ENCODE results near the gene GLS2. TPM values are rescaled to one million over a fixed set of nuclear protein-coding genes. Genes with fewer than 3 reads are reported as not detected.

GLS2 gene
- total and polyA plus RNA-seq, 5 donors from 2014 or later, result 0.64 to 3.9 (median 1.3) TPM

DNA sequence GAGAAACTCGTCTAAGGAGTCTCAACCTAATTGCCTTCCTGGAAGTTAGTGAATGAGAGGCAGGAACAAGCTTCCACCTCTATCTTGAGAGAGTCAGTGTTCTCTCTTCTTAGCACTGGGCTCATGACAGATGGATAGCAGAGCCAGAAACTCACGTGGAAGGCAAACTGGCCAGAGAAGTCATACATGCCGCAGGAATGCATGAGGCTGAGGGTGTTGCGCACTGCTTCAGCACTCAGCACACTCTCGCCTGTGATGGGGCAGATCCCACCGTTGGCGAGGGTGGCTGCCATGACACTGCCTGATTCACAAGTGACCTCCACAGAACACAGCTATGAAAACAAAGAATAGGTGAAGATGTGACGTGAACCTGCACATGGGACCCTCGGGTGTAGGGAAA lies 13.6 kb downstream of the GLS2 start:
- H3K27ac Mint-ChIP-seq, result peak overlapping the region in 1 of 3 donors; percentile 38
- H3K27me3 Mint-ChIP-seq, result no peaks in the 10 kb centered on the region

DNA sequence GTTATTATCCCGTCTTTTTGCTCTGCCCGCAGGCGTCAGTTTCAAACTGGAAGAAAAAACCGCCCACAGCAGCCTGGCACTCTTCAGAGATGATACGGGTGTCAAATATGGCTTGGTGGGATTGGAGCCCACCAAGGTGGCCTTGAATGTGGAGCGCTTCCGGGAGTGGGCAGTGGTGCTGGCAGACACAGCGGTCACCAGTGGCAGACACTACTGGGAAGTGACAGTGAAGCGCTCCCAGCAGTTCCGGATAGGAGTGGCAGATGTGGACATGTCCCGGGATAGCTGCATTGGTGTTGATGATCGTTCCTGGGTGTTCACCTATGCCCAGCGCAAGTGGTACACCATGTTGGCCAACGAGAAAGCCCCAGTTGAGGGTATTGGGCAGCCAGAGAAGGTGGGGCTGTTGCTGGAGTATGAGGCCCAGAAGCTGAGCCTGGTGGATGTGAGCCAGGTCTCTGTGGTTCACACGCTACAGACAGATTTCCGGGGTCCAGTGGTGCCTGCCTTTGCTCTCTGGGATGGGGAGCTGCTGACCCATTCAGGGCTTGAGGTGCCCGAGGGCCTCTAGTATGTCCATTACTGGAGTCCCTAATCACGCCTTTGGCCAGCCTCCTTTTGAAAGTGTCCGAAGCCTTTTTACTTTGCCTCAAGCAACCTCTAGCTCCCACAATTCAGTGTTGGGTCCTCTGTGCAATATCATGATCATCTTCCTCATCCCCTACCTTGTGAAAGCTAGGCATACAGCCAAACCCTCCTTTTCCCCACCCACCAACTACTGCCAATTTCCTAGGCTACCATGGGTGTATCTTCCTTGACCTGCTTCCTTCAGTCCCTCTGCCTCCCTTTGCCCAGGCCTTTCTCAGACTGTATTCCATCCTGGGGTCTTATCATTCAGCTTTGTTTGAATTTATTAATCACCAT lies 18.7 kb downstream of the GLS2 start:
- H3K4me3 Mint-ChIP-seq, result peak overlapping the region; percentile 95 to 99 (median 97)
- no peaks in the 10 kb centered on the region for H3K9me3 Mint-ChIP-seq
- H3K4me1 Mint-ChIP-seq, result peaks cover 11 to 43% (median 25%) of the 10 kb centered on the region in 4 donors
- H3K36me3 Mint-ChIP-seq, result peaks cover 8% of the 10 kb centered on the region
- H3K4me1 ChIP-seq (ENCODE audit: control insufficient read depth, insufficient read depth, low read length, poor library complexity, severe bottlenecking), result peaks cover 28% of the 10 kb centered on the region
- H3K27ac ChIP-seq (ENCODE audit: insufficient read depth, low read length, poor library complexity, severe bottlenecking), result peak overlapping the region; percentile 95
- peaks cover 4% of the 10 kb centered on the region for H3K36me3 ChIP-seq (ENCODE audit: control insufficient read depth, insufficient read depth, low read length)
- no peaks in the 10 kb centered on the region for H3K27me3 Mint-ChIP-seq
- no peaks in the 10 kb centered on the region for H3K27me3 ChIP-seq (ENCODE audit: control insufficient read depth, insufficient read depth, low read length)
- ATAC-seq (ENCODE audit: low read depth in 2 of 2) (no peak), DNase-seq (no peak)
- H3K9me3 ChIP-seq (ENCODE audit: control insufficient read depth in 2 of 2, low read length in 2 of 2), result no peaks in the 10 kb centered on the region
- peak overlapping the region; percentile 98 to 99 (median 99) for H3K27ac Mint-ChIP-seq
- H3K4me3 ChIP-seq (ENCODE audit: low read depth, low read length), result peak overlapping the region; percentile 100

More for the DNA sequence above, 13.6 kb downstream of the GLS2 start:
- no peaks in the 10 kb centered on the region for H3K9me3 Mint-ChIP-seq
- Histone ChIP-seq H3K4me1 (ENCODE audit: control insufficient read depth, insufficient read depth, low read length, poor library complexity, severe bottlenecking) (peaks cover 11% of the 10 kb centered on the region), H3K36me3 (ENCODE audit: control insufficient read depth, insufficient read depth, low read length) (peaks cover 4% of the 10 kb centered on the region), H3K27me3 (ENCODE audit: control insufficient read depth, insufficient read depth, low read length) (no peaks in the 10 kb centered on the region), H3K4me3 (ENCODE audit: low read depth, low read length) (no peak overlapping the region), H3K27ac (ENCODE audit: insufficient read depth, low read length, poor library complexity, severe bottlenecking) (no peak overlapping the region), H3K9me3 (ENCODE audit: control insufficient read depth in 2 of 2, low read length in 2 of 2) (no peaks in the 10 kb centered on the region)
- peaks cover 9 to 25% (median 17%) of the 10 kb centered on the region in 4 donors for H3K4me1 Mint-ChIP-seq
- no peak for ATAC-seq (ENCODE audit: low read depth in 2 of 2)
- DNase-seq, result no peak
- no peak overlapping the region for H3K4me3 Mint-ChIP-seq
- peaks cover 11% of the 10 kb centered on the region for H3K36me3 Mint-ChIP-seq

DNA sequence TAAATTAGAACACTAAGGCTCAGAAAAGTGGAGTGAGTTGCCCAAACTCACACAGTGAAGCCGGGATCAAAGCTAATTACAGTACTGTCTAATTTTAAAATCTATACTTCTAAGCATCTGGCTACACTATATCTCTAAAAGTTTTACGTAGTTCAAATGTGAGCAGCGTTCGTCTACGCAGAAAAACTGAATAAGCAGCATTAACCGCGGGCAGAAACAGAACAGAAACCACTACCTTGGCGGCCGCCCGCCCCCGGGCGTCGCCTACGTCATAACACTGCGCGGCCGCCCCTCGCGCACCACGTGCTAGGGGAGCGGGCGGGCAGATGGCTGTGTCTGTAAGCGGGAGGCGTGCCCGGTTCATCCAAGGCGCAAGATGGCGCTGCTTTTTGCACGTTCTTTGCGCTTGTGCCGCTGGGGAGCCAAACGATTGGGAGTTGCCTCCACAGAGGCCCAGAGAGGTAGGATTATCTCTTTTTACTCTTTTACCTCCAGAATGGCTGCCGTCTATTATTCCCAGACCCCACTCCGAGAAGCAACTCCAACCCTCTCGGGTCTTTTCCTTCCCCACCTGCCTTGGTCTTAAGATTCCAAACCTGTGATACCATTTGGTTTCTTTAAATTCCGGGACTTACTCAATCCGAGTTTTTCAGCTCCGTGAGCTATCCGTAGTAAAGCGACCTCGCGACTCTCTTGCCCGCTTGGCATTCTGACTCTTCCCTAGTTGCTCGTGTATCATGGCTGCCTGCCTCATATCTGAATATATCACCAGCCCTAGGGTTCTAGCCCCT lies 19.6 kb downstream of the GLS2 start, which contains the start of gene SPRYD4:
SPRYD4 (plus strand) TSS at position 363 of the 791 bp plus-strand sequence; CDS start at position 377, 14 bp downstream.
- peaks cover 10 to 43% (median 24%) of the 10 kb centered on the region in 4 donors for H3K4me1 Mint-ChIP-seq
- H3K27ac Mint-ChIP-seq, result peak within 1 kb of the TSS; percentile 98 to 99 (median 99)
- H3K27me3 Mint-ChIP-seq, result no peaks in the 10 kb centered on the region
- H3K4me3 Mint-ChIP-seq, result peak within 1 kb of the TSS; percentile 95 to 99 (median 97)
- H3K9me3 Mint-ChIP-seq, result no peaks in the 10 kb centered on the region
- peaks cover 7% of the 10 kb centered on the region for H3K36me3 Mint-ChIP-seq
- peak within 1 kb of the TSS; percentile 95 for H3K27ac ChIP-seq (ENCODE audit: insufficient read depth, low read length, poor library complexity, severe bottlenecking)
- H3K9me3 ChIP-seq (ENCODE audit: control insufficient read depth in 2 of 2, low read length in 2 of 2), result no peaks in the 10 kb centered on the region
- peaks cover 4% of the 10 kb centered on the region for H3K36me3 ChIP-seq (ENCODE audit: control insufficient read depth, insufficient read depth, low read length)
- ATAC-seq (ENCODE audit: low read depth in 2 of 2), result peak; percentile 97
- no peaks in the 10 kb centered on the region for H3K27me3 ChIP-seq (ENCODE audit: control insufficient read depth, insufficient read depth, low read length)
- peak; percentile 92 to 97 (median 95) for DNase-seq
- H3K4me3 ChIP-seq (ENCODE audit: low read depth, low read length), result peak within 1 kb of the TSS; percentile 100
- peaks cover 28% of the 10 kb centered on the region for H3K4me1 ChIP-seq (ENCODE audit: control insufficient read depth, insufficient read depth, low read length, poor library complexity, severe bottlenecking)

DNA sequence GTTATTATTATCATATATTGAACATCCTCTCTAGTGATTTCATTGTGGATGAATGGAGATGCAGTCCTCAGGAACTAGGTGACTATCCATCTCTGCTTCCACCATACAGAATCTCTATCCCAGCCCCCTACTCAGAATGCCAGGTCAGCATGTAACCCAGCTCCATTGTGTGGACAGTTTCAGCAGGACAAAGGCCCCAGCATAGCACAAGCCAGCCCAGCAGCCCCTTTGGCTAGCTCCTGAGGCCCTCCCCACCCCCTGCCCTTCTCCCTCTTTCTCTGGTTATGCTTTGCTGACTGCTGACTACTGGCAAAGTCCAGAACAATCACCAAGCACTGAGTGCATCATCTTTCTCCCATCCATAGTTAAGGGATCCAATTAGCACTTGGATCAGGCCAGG lies 25.4 kb downstream of the GLS2 start:
- no peak overlapping the region for H3K27ac ChIP-seq (ENCODE audit: insufficient read depth, low read length, poor library complexity, severe bottlenecking)
- no peaks in the 10 kb centered on the region for H3K27me3 ChIP-seq (ENCODE audit: control insufficient read depth, insufficient read depth, low read length)
- no peak for ATAC-seq (ENCODE audit: low read depth in 2 of 2)
- peaks cover 0 to 9% (median 4%) of the 10 kb centered on the region in 4 donors for H3K4me1 Mint-ChIP-seq
- H3K9me3 Mint-ChIP-seq, result no peaks in the 10 kb centered on the region
- DNase-seq, result no peak
- H3K36me3 ChIP-seq (ENCODE audit: control insufficient read depth, insufficient read depth, low read length), result no peaks in the 10 kb centered on the region
- peaks cover under 1% of the 10 kb centered on the region for H3K4me1 ChIP-seq (ENCODE audit: control insufficient read depth, insufficient read depth, low read length, poor library complexity, severe bottlenecking)
- no peak overlapping the region for H3K4me3 Mint-ChIP-seq
- no peak overlapping the region for H3K4me3 ChIP-seq (ENCODE audit: low read depth, low read length)
- no peaks in the 10 kb centered on the region for H3K36me3 Mint-ChIP-seq
- no peak overlapping the region for H3K27ac Mint-ChIP-seq
- H3K27me3 Mint-ChIP-seq, result peaks cover 10% of the 10 kb centered on the region
- no peaks in the 10 kb centered on the region for H3K9me3 ChIP-seq (ENCODE audit: control insufficient read depth in 2 of 2, low read length in 2 of 2)

DNA sequence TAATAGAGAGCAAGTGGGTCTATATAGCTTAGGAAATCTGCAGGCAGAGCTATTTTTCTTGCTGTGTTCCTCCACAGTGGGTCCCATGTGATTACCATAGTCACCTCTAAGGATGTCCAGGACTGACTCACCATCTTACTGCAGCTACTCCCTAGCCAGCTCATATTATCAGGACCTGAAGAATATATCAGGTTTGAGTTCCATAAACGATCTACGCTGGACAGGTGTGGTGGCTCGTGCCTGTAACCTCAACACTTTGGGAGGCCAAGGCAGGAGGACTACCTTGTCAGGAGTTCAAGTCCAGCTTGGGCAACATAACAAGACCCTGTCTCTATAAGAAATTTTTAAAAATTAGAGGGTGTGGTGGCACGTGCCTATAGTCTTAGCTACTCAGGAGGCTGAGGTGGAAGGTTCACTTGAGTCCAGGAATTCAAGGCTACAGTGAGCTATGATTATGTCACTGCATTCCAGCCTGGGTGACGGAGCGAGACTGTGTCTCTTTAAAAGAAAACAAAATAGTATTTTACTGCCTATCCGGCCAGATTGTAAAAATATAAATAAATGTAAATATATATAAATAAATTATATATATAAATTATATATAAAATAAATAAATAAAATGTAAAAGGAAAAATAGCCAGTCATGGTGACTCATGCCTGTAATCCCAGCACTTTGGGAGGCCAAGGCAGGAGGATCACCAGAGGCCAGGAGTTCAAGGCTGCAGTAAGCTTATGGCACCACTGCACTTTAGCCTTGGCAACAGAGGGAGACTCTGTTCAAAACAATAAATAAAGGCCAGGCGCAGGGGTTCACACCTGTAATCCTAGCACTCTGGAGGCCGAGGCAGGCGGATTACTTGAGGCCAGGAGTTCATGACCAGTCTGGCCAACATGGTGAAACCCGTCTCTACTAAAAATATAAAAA lies 26.5 kb downstream of the GLS2 start:
- Histone ChIP-seq H3K27ac (ENCODE audit: insufficient read depth, low read length, poor library complexity, severe bottlenecking) (no peak overlapping the region), H3K4me1 (ENCODE audit: control insufficient read depth, insufficient read depth, low read length, poor library complexity, severe bottlenecking) (no peaks in the 10 kb centered on the region), H3K36me3 (ENCODE audit: control insufficient read depth, insufficient read depth, low read length) (no peaks in the 10 kb centered on the region), H3K9me3 (ENCODE audit: control insufficient read depth in 2 of 2, low read length in 2 of 2) (no peaks in the 10 kb centered on the region), H3K4me3 (ENCODE audit: low read depth, low read length) (no peak overlapping the region), H3K27me3 (ENCODE audit: control insufficient read depth, insufficient read depth, low read length) (no peaks in the 10 kb centered on the region)
- DNase-seq (no peak), ATAC-seq (ENCODE audit: low read depth in 2 of 2) (no peak)
- Mint-ChIP-seq H3K4me1 (peaks cover 0 to 9% (median 3%) of the 10 kb centered on the region in 4 donors), H3K27me3 (peaks cover 10% of the 10 kb centered on the region), H3K36me3 (no peaks in the 10 kb centered on the region), H3K9me3 (no peaks in the 10 kb centered on the region), H3K27ac (no peak overlapping the region), H3K4me3 (no peak overlapping the region)

DNA sequence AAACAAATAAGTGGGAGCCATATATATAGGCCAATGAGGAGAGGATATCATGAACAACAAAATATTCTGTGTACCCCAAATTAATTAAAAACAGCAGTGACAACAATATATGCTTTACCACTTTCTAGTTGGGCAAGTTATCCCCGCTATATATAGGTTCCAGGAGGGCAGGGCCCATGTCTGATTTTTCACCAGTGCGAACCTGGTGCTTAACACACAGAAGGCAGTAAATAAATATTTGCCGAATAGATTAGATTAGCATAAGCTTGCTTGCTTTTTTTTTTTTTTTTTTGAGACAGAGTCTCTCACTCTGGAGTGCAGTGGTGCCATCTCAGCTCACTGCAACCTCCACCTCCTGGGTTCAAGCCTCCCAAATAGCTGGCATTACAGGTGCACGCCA lies 30.1 kb downstream of the GLS2 start:
- H3K36me3 Mint-ChIP-seq, result no peaks in the 10 kb centered on the region
- Histone ChIP-seq H3K9me3 (ENCODE audit: control insufficient read depth in 2 of 2, low read length in 2 of 2) (no peaks in the 10 kb centered on the region), H3K27me3 (ENCODE audit: control insufficient read depth, insufficient read depth, low read length) (no peaks in the 10 kb centered on the region), H3K4me3 (ENCODE audit: low read depth, low read length) (no peak overlapping the region), H3K27ac (ENCODE audit: insufficient read depth, low read length, poor library complexity, severe bottlenecking) (no peak overlapping the region), H3K36me3 (ENCODE audit: control insufficient read depth, insufficient read depth, low read length) (no peaks in the 10 kb centered on the region), H3K4me1 (ENCODE audit: control insufficient read depth, insufficient read depth, low read length, poor library complexity, severe bottlenecking) (no peaks in the 10 kb centered on the region)
- H3K4me1 Mint-ChIP-seq, result peaks cover 0 to 3% (median 0%) of the 10 kb centered on the region in 4 donors
- H3K27ac Mint-ChIP-seq, result no peak overlapping the region
- ATAC-seq (ENCODE audit: low read depth in 2 of 2), result no peak
- no peak overlapping the region for H3K4me3 Mint-ChIP-seq
- H3K27me3 Mint-ChIP-seq, result peaks cover 14% of the 10 kb centered on the region
- no peak for DNase-seq
- no peaks in the 10 kb centered on the region for H3K9me3 Mint-ChIP-seq

DNA sequence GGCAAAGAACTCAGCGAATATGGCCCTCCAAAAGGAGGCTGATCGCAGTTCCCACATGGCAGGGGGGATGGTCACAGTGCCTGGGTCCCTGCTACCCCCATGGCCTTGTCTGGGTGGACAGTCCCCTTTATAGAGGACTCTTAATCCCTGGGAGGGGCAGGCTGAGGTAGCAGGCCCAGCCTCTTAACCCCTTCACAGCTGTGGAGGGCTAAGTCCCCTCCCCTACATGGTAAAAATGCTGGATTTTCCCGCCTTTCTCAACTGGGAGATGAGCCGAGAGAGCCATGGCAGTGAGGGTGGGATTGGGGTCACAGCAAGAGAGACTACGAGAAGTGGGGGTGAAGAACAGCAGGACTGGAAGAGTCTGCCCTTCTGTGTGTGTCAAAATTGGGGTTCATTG lies 33.4 kb downstream of the GLS2 start, which contains the start of gene MIP:
MIP (minus strand) TSS at position 101 of the 400 bp plus-strand sequence; CDS start at position 57, 44 bp downstream.
- H3K4me3 ChIP-seq (ENCODE audit: low read depth, low read length), result no peak within 1 kb of the TSS
- H3K27ac ChIP-seq (ENCODE audit: insufficient read depth, low read length, poor library complexity, severe bottlenecking), result no peak within 1 kb of the TSS
- H3K27me3 Mint-ChIP-seq, result peaks cover 8% of the 10 kb centered on the region
- H3K27ac Mint-ChIP-seq, result no peak within 1 kb of the TSS
- H3K9me3 Mint-ChIP-seq, result no peaks in the 10 kb centered on the region
- peaks cover 3% of the 10 kb centered on the region for H3K4me1 ChIP-seq (ENCODE audit: control insufficient read depth, insufficient read depth, low read length, poor library complexity, severe bottlenecking)
- no peaks in the 10 kb centered on the region for H3K36me3 Mint-ChIP-seq
- H3K4me1 Mint-ChIP-seq, result peaks cover 5 to 7% (median 6%) of the 10 kb centered on the region in 4 donors
- no peaks in the 10 kb centered on the region for H3K27me3 ChIP-seq (ENCODE audit: control insufficient read depth, insufficient read depth, low read length)
- H3K4me3 Mint-ChIP-seq, result no peak within 1 kb of the TSS
- ATAC-seq (ENCODE audit: low read depth in 2 of 2), result no peak
- no peak for DNase-seq
- no peaks in the 10 kb centered on the region for H3K9me3 ChIP-seq (ENCODE audit: control insufficient read depth in 2 of 2, low read length in 2 of 2)
- no peaks in the 10 kb centered on the region for H3K36me3 ChIP-seq (ENCODE audit: control insufficient read depth, insufficient read depth, low read length)
